Measurements from ENCODE around the gene TCF4. TPM values are rescaled to one million over a fixed set of nuclear protein-coding genes. Genes with fewer than 3 reads are reported as not detected.

TCF4 gene
- total and polyA plus RNA-seq, 8 donors = 99.1 to 165 (median 138) TPM

DNA sequence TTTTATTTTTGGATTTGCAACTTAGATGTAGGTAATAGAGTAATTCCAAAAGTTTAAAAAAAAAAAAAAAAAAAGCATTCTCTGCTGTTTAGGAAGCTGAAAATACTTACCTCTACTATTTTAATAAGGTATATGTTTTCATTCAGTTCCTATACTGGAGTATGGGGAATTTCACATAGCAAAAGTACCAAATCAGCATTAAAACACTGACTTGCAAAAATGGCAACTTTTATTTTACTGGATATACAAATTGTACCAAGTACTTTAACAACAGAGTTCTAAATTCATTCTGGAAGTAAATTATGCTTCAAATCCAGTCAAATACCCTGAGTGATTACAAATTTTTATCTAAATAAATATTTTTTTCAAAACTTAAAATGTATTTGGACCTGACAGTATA, 76.7 kb downstream of the TCF4 start:
- Histone ChIP-seq H3K27me3 (no peaks in the 10 kb centered on the region), H3K27ac (peak overlapping the region; percentile 74 to 83), H3K4me1 (peaks cover 9 to 24% of the 10 kb centered on the region in 2 donors), H3K9me3 (no peaks in the 10 kb centered on the region), H3K4me3 (no peak overlapping the region), H3K36me3 (no peaks in the 10 kb centered on the region)
- DNase-seq (no peak), ATAC-seq (no peak)
- intact Hi-C loops (cut with DNase I) = loop anchor here in 1 of 2 donors (10.0 kb wide), 1 partner anchor 64 kb away; no protein-coding TSS in a partner anchor
- TF ChIP-seq, protein P1, sequence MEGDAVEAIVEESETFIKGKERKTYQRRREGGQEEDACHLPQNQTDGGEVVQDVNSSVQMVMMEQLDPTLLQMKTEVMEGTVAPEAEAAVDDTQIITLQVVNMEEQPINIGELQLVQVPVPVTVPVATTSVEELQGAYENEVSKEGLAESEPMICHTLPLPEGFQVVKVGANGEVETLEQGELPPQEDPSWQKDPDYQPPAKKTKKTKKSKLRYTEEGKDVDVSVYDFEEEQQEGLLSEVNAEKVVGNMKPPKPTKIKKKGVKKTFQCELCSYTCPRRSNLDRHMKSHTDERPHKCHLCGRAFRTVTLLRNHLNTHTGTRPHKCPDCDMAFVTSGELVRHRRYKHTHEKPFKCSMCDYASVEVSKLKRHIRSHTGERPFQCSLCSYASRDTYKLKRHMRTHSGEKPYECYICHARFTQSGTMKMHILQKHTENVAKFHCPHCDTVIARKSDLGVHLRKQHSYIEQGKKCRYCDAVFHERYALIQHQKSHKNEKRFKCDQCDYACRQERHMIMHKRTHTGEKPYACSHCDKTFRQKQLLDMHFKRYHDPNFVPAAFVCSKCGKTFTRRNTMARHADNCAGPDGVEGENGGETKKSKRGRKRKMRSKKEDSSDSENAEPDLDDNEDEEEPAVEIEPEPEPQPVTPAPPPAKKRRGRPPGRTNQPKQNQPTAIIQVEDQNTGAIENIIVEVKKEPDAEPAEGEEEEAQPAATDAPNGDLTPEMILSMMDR (IDR thresholded peaks at IDR 0.05) = no peak

DNA sequence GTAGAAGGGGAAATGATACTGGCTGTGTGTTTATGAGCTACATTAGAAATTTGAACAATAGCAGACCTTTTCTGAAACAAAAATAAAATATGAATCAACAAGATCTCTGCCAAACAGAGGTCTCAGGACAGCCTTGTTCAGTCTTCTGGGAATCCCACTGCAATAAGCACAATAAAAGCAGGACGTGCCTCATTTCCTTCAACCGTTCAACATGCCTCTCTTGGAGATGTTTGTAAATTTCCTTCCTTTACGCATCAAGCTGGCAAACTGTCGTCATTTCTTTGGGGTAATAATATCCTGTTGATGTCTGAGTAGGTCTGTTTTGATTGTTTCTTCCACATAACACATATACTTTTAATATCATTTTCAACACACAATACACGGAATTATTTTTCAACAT, 77.2 kb downstream of the TCF4 start:
- no peaks in the 10 kb centered on the region for H3K36me3 ChIP-seq
- peak overlapping the region; percentile 74 to 83 for H3K27ac ChIP-seq
- peak in 1 of 4 donors; percentile 61 for DNase-seq
- peak overlapping the region in 1 of 2 donors; percentile 12 for H3K4me3 ChIP-seq
- no peaks in the 10 kb centered on the region for H3K27me3 ChIP-seq
- intact Hi-C loops (cut with DNase I) = loop anchor here in 1 of 2 donors (10.0 kb wide), 1 partner anchor 64 kb away; no protein-coding TSS in a partner anchor
- peaks cover 9 to 24% of the 10 kb centered on the region in 2 donors for H3K4me1 ChIP-seq
- no peaks in the 10 kb centered on the region for H3K9me3 ChIP-seq
- ATAC-seq = peak; percentile 76
- TF ChIP-seq, protein P1 (IDR thresholded peaks at IDR 0.05) = no peak

DNA sequence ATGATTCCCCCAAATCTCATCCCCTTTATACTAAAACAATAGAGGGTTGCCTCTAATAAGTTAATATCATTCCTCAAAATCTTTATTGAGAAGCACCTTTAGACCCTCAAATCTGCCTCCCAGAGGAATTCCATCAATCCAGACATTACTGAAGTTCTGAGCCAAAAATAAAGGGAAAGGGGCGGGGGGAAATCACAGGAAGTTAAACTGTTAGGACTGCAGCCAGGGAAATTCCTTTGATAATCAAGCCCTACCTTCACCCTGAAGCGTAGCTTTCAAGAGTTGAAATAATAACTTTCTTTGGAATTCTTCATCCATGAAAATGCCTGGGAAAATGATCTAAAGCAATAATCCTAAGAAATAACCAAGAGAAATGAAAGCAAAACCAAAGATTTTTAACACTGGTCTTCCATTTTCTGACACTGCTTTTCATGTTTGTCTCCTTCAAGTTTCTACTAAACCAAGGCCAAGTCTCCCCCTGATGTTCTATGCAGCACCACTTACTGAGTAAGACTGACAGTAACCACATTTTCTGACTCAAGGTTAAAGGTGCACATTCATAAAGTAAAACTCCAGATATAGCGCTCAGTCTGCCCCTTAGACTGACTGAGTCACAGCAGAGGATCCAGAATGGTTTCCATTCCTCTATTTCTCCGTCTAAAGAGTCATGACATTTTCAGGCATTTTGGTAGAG, 78.2 kb downstream of the TCF4 start:
- peak; percentile 43 for ATAC-seq

DNA sequence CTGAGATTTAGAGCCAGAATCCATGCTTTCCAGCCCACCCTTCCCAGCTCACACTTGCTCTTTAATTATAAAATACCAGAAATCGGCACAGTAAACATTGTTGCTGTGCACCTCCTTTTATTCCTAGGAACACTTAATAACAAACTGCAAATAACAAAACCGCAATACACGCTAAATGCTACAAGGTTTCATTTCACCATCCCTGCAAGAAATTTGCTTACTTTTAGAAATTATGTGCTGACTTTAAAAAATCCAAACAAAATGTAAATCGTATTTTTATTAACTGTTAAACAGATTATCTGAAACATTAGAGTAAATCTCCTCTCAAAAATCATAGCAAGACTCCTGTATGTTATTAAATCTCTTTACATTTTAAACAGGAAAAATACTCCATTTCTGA, 79.3 kb downstream of the TCF4 start:
- ATAC-seq (no peak), DNase-seq (no peak)
- TF ChIP-seq, protein P1 (IDR thresholded peaks at IDR 0.05) = no peak
- no peaks in the 10 kb centered on the region for H3K27me3 ChIP-seq
- intact Hi-C loops (cut with DNase I) = no loop called here
- H3K4me3 ChIP-seq = no peak overlapping the region
- H3K9me3 ChIP-seq = no peaks in the 10 kb centered on the region
- peaks cover 9 to 22% of the 10 kb centered on the region in 2 donors for H3K4me1 ChIP-seq
- H3K27ac ChIP-seq = peak overlapping the region; percentile 74 to 83
- no peaks in the 10 kb centered on the region for H3K36me3 ChIP-seq

More for the DNA sequence above, 78.2 kb downstream of the TCF4 start:
- Histone ChIP-seq H3K9me3 (no peaks in the 10 kb centered on the region), H3K27me3 (no peaks in the 10 kb centered on the region), H3K4me3 (peak overlapping the region in 1 of 2 donors; percentile 12), H3K36me3 (no peaks in the 10 kb centered on the region), H3K27ac (peak overlapping the region; percentile 74 to 83), H3K4me1 (peaks cover 9 to 24% of the 10 kb centered on the region in 2 donors)
- intact Hi-C loops (cut with DNase I) = loop anchor here in 1 of 2 donors (10.0 kb wide), 1 partner anchor 65 kb away; no protein-coding TSS in a partner anchor
- DNase-seq = no peak
- TF ChIP-seq, protein P1 (IDR thresholded peaks at IDR 0.05) = no peak

DNA sequence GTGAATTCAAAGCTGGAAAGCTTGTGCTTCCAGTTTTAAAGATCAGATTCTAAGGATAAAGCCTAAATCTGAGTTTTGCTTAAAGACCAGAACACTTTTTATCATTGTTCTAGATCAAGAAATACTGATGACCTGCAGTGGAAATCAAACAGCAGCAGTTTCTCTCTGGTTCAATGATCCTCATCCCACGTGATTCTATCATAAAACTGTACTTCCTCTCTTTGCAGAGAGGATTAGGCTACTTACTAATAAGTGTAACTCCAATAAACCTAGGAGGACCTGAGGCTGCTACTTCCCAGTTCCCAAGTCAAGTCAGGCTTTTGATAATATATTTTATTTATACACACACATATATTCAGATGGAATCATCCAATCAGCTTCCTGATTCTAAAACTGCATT, 81.9 kb downstream of the TCF4 start:
- TF ChIP-seq, protein P1 (IDR thresholded peaks at IDR 0.05) = no peak
- no peaks in the 10 kb centered on the region for H3K27me3 ChIP-seq
- no peaks in the 10 kb centered on the region for H3K36me3 ChIP-seq
- peaks cover 4 to 8% of the 10 kb centered on the region in 2 donors for H3K4me1 ChIP-seq
- no peak overlapping the region for H3K27ac ChIP-seq
- ATAC-seq (no peak), DNase-seq (no peak)
- H3K9me3 ChIP-seq = no peaks in the 10 kb centered on the region
- intact Hi-C loops (cut with DNase I) = no loop called here
- no peak overlapping the region for H3K4me3 ChIP-seq

Measured in left lung (tissue), 10 donors.